HG02571 (cell line): Measurements from ENCODE around the gene GNG13.
"Not testable (repeated sequence)": the region's sequence is repeated elsewhere in the genome, so short reads cannot be mapped to it uniquely, and the experiment has no call there.

Experiments used
- ATAC-seq: cut with Tn5 transposase; IDR thresholded peaks from one replicate; pipeline ENCODE4 v1.9.1; 2021; ENCODE audit warnings: mild to moderate bottlenecking, moderate library complexity; ENCODE audit not compliant: unreplicated experiment

GNG13 gene

DNA sequence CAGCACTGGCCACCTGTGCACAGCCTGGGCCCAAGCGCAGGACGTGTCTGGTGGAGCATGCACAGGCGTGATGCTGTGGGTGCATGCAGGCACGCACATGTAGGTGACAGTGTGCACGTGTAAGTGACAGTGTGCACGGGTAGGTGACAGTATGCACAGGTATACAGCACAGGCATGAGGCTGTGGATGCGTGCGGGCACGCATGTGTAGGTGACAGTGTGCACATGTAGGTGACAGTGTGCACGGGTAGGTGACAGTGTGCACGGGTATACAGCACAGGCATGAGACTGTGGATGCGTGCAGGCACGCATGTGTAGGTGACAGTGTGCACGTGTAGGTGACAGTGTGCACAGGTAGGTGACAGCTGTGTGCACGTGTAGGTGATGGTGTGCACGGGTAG is 20.2 kb downstream of the GNG13 start:
- ATAC-seq: no peak

DNA sequence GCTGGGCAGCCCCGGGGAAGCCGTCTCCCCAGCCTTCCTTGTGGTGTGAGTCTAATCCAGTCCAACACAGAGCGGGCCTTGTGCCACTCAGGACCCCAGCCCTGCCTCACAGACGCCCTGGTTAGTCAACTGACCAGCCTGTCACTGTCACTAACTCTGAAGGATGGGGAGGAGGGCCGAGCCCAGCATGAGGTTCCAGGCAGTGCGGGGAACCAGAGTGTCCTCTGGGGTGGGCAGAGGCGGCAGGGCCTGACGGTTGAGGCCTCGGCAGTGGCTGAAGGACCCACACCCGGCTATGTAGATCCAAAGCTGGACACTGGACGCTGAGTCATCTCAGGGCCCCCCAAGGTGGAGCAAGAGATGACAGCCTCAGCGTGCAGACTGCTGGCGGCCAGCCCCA is 21.0 kb downstream of the GNG13 start:
- no peak for ATAC-seq

DNA sequence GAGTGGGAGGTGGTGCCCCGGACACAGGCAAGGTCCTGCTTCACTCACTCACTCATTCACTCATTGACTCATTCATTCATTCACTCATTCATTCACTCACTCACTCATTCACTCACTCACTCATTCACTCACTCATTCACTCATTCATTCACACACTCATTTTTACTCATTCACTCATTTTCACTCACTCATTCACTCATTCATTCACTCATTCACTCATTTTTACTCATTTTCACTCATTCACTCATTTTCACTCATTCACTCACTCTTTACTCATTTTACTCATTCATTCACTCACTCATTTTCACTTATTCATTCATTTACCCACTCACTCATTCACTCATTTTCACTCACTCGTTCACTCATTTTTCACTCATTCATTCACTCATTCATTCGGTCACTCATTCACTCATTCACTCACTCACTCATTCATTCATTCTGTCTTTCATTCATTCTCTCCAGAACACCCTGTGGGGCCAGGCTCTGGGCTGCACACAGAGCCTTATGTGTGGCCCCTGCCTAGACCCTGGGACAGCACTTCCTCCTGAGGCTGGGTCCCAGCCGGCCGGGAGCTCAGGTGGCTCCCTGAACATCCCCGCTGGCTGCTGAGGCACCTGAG is 21.5 kb downstream of the GNG13 start:
- no peak for ATAC-seq

DNA sequence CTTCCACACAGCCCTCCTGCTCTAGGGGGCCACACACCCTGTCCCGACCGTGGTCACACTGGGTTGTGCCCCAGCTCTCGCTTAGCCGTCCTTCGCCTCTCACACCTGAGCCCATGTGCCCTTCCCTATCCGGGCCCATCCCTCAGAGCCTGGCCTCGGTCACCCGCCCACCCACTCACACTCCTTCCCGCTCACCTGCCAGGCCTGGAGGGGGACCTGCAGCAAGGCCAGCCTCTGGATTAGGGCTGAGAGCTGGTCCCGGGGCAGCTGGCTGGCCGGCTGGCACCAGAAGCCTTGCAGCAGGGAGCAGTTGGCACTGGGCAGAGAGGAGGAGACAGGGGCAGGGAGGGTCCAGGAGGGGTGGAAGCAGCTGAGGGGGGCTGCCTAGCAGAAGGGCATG is 22.1 kb downstream of the GNG13 start:
- no peak for ATAC-seq

DNA sequence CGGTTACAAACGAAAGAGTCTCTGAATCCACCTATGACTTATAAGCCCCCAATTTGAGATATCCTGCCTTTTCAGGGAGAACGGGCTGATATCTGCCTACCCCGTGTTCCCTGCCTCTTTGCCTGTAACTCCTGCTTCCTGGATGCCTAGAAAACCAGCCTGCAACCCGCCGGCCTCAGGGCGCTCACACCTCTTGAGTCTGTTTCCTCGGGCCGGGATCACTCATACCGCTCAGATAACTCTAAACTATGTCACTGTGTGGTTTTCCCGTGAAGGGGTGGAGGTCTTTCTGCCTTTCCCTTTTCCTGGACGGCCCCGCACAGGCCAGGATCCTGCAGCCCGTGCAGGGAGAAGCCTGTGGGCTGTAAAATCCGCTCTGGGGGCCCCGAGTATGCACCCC is 22.7 kb downstream of the GNG13 start:
- ATAC-seq: no peak

DNA sequence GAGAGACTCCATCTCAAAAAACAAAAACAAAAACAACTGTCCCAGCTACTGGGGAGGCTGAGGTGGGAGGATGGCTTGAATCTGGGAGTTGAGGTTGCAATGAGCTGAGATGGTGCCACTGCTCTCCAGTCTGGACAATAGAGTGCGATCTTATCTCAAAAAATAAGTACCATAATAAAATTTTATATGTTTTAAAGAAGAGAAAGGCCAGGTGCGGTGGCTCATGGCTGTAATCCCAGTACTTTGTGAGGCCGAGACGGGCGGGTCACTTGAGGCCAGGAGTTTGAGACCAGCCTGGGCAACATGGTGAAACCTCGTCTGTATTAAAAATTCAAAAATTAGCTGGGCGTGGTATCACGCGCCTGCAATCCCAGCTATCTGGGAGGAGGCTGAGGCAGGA is 23.7 kb downstream of the GNG13 start:
- no peak for ATAC-seq

DNA sequence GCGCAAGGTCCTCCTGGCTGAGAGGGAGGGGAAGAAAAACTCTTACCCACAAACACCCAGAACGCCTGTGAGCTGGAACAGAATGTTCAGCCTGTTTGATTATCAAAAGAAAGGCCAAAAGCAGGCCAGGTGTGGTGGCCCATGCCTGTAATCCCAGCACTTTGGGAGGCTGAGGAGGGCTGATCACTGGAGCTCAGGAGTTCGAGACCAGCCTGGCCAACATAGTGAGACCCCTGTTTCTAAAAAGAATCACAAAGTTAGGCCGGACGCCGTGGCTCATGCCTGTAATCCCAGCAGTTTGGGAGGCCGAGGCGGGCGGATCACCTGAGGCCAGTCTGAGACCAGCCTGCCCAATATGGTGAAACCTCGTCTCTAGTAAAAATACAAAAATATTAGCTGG is 24.2 kb downstream of the GNG13 start:
- not testable (repeated sequence) for ATAC-seq

DNA sequence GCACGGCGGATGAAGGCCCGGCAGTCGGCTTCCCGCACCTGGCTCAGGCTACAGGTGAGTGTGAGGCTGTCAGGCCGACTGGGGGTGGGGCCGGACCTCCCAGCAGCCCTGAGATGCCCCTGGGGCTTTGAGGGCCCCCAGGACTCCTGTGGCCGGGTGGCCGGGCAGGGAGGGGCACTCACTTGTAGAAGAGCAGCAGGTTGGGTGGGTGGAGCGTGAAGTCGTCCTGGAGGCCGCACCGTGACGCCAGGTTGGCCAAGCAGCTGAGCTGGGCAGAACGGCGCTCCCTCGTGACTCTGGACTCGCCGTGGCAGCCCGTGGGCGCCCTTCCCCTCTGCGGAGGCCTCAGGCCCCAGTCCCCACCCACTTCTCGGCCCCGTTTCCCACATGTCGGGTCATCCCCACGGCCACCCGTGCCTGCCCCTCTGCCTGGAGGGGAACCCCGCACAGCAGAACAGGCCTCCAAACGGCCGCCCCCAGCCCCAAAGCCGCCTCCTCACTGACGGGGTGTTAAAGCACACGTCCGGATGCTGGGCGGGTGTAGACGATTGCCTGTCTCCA is 25.2 kb downstream of the GNG13 start:
- ATAC-seq: no peak

DNA sequence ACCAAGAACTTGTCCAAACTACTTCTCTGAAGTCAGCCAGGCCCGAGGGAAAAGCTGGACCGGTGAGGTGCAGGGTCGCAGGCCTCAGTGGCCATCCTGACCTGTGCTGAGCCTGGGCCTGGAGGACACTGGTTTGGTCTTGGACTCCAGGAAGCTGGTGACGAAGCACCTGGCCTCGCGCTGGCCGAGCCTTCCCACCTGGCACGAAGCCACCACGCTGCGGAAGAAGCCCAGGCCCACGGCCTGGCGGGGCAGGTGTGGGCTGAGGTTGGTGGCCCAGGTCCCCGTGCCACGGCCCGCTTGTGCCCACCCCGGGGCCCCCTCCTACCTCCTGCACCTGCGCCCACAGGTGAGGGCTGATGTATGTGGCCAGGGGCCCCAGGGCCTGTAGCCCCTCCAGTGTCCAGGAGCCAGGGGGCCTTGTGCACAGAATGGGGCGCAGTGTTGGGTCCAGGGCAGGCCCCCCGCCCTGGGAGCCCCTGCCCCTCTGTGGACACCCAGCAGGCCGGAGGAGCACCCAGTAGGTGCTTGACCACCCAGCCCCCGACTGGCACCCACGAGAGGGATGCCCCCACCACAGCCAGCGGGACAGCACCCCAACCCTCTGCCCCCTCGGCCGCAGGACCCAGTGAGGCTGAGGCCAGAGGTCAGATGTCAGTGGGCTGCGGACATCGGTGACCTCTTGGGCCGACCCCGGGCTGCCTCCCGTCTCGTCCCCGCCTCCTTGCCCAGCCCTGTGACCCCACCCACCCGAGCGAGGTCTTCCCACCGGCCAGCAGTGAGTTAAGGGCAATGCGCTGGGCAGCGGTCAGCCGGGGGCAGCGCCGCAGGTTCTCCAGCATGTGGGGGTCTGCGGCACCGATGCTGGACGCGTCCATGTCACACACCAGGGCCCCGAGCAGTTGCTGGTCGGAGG is 26.2 kb downstream of the GNG13 start:
- ATAC-seq: no peak

DNA sequence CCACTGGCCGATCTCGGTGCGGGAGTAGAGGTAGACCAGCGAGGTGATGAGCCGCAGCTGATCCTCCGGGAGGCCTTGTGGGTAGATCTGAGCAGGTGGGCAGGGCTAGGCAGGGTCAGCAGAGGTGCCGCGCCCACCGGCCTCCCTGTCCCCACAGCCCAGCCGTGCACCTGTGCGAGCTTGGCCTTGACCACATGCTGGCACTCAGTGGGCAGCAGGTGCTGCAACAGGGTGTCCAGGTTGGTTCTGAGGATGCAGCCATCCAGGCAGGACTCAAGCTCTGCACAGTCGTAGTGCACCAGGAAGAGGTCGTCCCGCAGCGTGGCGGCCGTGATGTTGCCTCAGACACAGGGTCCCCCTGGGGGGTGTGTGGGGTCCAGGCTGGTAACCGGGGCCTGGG is 27.6 kb downstream of the GNG13 start:
- ATAC-seq: no peak

DNA sequence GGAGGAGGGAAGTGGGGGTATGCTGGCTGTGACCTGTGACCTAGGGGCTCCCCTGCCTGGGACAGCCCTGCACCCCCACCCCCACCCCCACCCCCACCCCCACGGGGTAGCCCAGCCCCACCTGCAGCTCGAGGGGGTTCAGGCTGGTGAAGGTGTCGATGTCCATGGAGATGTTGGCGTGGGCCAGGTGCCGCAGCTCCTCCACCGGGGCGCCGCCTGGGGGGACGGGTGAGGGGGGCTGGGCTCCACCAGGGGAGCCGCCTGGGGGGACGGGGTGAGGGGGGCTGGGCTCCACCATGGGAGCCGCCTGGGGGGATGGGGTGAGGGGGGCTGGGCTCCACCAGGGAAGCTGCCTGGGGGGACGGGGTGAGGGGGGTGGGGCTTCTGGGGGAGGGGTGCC is 30.1 kb downstream of the GNG13 start:
- ATAC-seq: no peak

DNA sequence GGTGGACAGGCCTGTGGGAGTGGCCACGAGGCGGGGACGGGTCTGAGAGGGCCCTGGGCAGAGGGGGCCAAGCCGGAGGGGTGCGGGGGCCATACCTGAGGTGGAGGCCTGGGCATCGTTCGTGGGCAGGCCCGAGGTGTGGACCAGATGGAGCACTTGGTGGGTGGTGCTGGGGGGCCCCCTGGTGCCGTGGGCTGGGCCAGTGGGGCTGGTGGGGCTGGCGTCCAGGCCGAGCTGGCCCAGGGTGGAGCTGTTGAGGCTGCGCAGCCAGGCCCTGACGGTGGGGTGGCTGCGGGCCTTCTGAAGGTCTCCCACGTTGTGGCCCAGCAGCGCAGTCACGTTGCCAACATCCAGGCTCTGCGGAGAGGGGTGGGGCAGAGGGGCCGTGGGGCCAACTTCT is 30.6 kb downstream of the GNG13 start:
- no peak for ATAC-seq

DNA sequence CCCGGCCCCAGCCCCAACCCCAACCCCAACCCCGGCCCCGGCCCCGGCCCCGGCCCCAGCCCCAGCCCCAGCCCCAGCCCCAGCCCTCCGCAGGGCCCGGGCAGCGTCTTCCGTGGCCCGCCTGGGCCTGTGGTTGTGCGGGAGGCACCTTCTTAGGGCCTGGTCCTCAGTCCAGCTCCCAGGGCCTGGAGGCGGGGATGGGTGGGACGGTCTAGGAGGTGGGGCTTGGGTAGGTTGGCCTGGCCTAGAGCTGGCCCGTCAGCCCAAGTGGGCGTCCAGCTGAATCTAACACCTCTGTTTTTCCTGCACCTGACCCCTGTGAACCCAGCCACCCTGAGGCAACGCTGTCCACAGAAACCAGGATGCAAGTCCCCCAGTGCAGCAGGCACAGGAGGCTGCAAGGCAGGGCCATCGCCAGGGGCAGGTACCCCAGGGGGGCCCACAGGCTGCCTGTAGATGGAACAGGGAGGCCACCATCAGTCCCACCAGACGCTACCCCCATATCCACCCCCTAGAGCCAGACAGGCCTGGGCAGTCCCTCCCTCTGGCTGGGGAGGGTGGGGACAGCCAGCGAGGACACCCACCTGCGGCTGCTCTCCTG is 31.2 kb downstream of the GNG13 start:
- no peak for ATAC-seq

DNA sequence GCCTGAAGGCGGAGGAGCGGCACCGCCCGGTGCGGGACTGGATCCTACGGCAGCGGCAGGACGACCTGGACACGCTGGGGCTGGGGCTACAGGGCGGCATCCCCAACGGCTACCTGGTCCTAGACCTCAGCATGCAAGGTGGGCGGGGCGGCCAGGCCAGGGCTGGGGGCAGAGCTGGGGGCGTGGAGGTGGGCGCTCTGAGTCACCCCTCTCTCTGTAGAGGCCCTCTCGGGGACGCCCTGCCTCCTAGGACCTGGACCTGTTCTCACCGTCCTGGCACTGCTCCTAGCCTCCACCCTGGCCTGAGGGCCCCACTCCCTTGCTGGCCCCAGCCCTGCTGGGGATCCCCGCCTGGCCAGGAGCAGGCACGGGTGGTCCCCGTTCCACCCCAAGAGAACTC is 32.1 kb downstream of the GNG13 start:
- ATAC-seq: no peak

DNA sequence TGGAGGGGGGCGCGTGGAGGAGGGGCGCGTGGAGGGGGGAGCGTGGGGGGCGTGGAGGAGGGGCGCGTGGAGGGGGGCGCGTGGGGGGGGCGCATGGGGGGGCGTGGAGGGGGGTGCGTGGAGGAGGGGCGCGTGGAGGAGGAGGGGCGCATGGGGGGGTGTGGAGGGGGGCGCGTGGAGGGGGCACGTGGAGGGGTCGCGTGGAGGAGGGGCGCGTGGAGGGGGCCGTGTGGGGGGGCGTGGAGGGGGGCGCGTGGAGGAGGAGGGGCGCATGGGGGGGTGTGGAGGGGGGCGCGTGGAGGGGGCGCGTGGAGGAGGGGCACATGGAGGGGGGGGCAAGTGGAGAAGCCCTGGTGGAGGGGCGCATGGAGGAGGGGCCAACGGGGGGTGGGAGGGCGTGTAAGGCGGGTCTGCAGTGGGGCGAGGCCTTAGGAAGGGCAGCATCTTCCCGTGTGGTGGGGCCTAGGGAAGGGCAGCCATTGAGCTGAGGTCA is 32.7 kb downstream of the GNG13 start:
- ATAC-seq: no peak

DNA sequence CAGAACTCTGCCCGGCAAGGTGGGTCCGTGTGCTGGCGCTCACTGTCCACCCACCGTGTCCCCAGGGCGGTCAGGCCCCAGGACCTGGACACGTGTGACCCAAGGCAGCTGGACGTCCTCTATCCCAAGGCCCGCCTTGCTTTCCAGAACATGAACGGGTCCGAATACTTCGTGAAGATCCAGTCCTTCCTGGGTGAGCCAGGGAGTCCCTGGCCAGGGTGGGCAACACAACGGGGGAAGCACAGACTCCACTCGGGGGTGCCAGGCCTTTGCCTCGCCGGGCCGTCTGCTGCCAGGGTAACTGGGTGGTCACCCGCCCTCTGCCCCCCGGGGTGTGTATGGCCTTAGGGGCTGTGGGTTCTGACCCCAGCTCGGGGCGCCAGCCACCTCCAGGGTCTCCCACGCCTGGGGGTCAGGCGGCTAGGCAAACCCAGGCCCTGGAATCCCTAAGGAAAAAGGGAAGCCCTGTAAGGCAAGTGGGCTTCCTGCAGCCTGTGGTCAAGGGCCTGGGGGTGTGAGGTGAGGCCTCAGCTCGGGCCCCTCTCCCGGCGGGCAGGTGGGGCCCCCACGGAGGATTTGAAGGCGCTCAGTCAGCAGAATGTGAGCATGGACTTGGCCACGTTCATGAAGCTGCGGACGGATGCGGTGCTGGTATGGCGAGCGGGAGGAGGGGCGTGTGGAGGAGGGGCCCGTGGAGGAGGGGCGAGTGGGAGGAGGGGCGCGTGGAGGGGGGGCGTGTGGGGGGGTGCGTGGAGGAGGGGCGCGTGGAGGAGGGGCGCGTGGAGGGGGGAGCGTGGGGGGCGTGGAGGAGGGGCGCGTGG is 33.5 kb downstream of the GNG13 start:
- no peak for ATAC-seq

DNA sequence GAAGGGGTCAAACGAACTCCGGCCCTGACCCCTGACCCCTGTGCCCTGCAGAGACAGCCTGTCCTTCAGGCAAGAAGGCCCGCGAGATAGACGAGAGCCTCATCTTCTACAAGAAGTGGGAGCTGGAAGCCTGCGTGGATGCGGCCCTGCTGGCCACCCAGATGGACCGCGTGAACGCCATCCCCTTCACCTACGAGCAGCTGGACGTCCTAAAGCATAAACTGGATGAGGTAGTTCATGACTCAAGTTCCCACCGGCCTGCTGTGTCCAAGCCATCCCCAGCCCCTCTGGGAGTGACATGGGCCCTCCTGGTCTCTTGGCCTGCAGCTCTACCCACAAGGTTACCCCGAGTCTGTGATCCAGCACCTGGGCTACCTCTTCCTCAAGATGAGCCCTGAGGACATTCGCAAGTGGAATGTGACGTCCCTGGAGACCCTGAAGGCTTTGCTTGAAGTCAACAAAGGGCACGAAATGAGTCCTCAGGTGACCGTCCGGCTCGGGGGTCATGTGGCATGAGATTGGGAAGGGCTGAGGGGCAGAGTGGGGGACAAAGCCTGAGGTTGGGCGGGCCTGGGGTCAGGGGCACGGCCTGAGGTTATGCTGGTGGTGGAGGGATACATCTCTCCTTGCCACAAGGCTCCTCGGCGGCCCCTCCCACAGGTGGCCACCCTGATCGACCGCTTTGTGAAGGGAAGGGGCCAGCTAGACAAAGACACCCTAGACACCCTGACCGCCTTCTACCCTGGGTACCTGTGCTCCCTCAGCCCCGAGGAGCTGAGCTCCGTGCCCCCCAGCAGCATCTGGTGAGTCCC is 34.3 kb downstream of the GNG13 start:
- ATAC-seq: no peak

DNA sequence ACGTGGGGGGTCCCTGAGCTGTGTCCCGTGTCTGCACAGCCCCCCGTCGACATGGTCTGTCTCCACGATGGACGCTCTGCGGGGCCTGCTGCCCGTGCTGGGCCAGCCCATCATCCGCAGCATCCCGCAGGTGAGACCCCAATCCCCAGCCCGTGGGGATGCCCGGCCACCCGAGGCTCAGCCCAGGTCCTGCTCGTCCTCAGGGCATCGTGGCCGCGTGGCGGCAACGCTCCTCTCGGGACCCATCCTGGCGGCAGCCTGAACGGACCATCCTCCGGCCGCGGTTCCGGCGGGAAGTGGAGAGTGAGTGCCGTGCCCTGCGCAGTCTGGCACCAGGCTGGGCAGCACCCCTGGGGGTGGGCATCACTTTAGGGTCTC is 35.1 kb downstream of the GNG13 start:
- ATAC-seq: no peak

DNA sequence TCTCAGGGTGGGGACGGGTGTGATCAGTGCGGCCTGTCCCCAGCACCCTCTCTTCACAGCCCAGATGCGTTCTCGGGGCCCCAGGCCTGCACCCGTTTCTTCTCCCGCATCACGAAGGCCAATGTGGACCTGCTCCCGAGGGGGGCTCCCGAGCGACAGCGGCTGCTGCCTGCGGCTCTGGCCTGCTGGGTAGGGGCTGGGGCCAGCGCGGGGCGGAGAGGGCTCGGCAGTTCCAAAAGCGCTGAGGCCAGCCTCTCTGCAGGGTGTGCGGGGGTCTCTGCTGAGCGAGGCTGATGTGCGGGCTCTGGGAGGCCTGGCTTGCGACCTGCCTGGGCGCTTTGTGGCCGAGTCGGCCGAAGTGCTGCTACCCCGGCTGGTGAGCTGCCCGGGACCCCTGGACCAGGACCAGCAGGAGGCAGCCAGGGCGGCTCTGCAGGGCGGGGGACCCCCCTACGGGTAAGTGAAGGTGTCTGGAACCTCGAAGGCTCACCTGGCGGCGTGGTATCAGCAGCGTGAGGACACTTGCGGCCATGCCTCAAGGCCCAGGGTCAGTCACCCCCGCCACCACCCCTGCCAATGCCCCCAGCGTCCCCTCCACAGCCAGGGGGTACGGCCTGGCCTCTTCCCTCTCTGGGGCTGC is 35.6 kb downstream of the GNG13 start:
- ATAC-seq: no peak
